Ishikawa (cell line): Measurements from ENCODE around the gene CD200R1.

Experiments
- CEBPB ChIP-seq: IDR thresholded peaks from 2 replicates; pipeline ENCODE4 v1.6.1; 2012
- CREB1 ChIP-seq: IDR thresholded peaks from 2 replicates; pipeline ENCODE4 v1.6.1; 2012; ENCODE audit warnings: low read depth
- EGR1 ChIP-seq: IDR thresholded peaks from 2 replicates; pipeline ENCODE4 v1.6.1; 2012
- EP300 ChIP-seq: IDR thresholded peaks from 2 replicates; pipeline ENCODE4 v1.6.1; 2012; ENCODE audit warnings: borderline replicate concordance
- FOXM1 ChIP-seq: IDR thresholded peaks from 2 replicates; pipeline ENCODE4 v1.6.1; 2012; ENCODE audit warnings: low read depth, borderline replicate concordance
- MAX ChIP-seq: IDR thresholded peaks from 2 replicates; pipeline ENCODE4 v1.6.1; 2012
- NFIC ChIP-seq: IDR thresholded peaks from 2 replicates; pipeline ENCODE4 v1.6.1; 2012
- RAD21 ChIP-seq: IDR thresholded peaks from 2 replicates; pipeline ENCODE4 v1.6.1; 2012; ENCODE audit warnings: low read depth
- REST ChIP-seq: IDR thresholded peaks from 2 replicates; pipeline ENCODE4 v1.6.1; 2012; ENCODE audit warnings: low read depth, mild to moderate bottlenecking
- TAF1 ChIP-seq: IDR thresholded peaks from 2 replicates; pipeline ENCODE4 v1.6.1; 2012; ENCODE audit warnings: low read depth, mild to moderate bottlenecking
- TCF12 ChIP-seq: IDR thresholded peaks from 2 replicates; pipeline ENCODE4 v1.6.1; 2012; ENCODE audit warnings: low read depth
- YY1 ChIP-seq: IDR thresholded peaks from 2 replicates; pipeline ENCODE4 v1.6.1; 2012; ENCODE audit warnings: low read depth

DNA sequence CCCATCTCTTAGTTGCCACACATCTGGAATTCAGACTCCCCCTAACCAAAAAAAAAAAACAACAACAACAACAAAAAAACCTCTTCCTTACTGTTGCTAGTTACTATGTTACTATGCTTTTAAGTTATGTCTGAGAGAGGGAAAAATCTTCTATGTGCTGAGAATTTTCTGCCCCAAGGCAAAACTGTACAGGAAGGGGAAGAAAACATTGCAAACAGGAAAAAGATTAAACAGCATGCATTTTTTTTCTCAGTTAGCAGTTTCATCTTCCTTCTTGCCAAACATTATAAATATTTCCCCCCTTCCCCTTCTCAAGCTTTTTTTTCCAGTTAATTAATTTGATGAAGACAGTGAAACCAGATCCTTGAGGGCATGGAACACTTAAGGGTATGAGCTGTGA, 1.1 kb upstream of the CD200R1 start:
- TF ChIP-seq REST (no peak), RAD21 (no peak), TCF12 (no peak), EGR1 (no peak), CEBPB (no peak), FOXM1 (no peak), YY1 (no peak), TAF1 (no peak), MAX (no peak), CREB1 (no peak), NFIC (no peak), EP300 (no peak)
